PFSK-1 (cell line): Measurements from ENCODE around the gene HSPA2.

Experiments used
- POLR2AphosphoS5 ChIP-seq: IDR thresholded peaks from 2 replicates; pipeline ENCODE4 v1.6.1; 2012; ENCODE audit warnings: low read depth, mild to moderate bottlenecking, control low read depth, low read length, moderate library complexity
- REST ChIP-seq, 2 experiments: IDR thresholded peaks; 2 replicates each; pipeline versions ENCODE4 v1.6.1 to v1.8.0; 2011 to 2012; ENCODE audit warnings: low read depth in 2 of 2, low read length in 2 of 2, control low read depth in 1 of 2, inconsistent platforms in 1 of 2, mild to moderate bottlenecking in 1 of 2, moderate library complexity in 1 of 2; ENCODE audit not compliant: insufficient read depth in 1 of 2

GRCh38 chr14:64496764-64497163 is 43.8 kb upstream of the HSPA2 start:
- TF ChIP-seq REST (IDR thresholded peaks at IDR 0.05; ENCODE audit: insufficient read depth in 1 of 2, low read depth in 2 of 2, low read length in 2 of 2) (no peak), POLR2AphosphoS5 (no peak)
